ENCODE measurements around the gene PTPRE. TPM values are rescaled to one million over a fixed set of nuclear protein-coding genes. Genes with fewer than 3 reads are reported as not detected.

PTPRE gene
- total and polyA plus RNA-seq, 10 of the 15 experiments (the other 5 are each of a cell fraction or from before 2014, with no cell fraction given), result 2.9 to 7.6 (median 5.8) TPM

GRCh38 chr10:128047351-128047750 lies 140.4 kb downstream of the PTPRE start (continued):
- TF ChIP-seq KDM1A (IDR thresholded peaks at IDR 0.05; ENCODE audit: borderline replicate concordance), result no peak
- no peak for TF ChIP-seq IRF3 (IDR thresholded peaks at IDR 0.05)
- no peak for TF ChIP-seq NFIC (IDR thresholded peaks at IDR 0.05; ENCODE audit: low read depth, low read length)
- TF ChIP-seq ZNF24 (IDR thresholded peaks at IDR 0.05), result no peak
- TF ChIP-seq ATF7 (IDR thresholded peaks at IDR 0.05; ENCODE audit: low read depth), result no peak
- no peak for TF ChIP-seq E4F1 (IDR thresholded peaks at IDR 0.05; ENCODE audit: borderline replicate concordance, partially characterized antibody)
- TF ChIP-seq USF1 (IDR thresholded peaks at IDR 0.05; ENCODE audit: borderline replicate concordance, extremely low read length, insufficient read depth, low read depth, low read length), result no peak
- no peak for TF ChIP-seq ZBTB33 (IDR thresholded peaks at IDR 0.05)
- no peak for TF ChIP-seq EZH2 (IDR thresholded peaks at IDR 0.05; ENCODE audit: borderline replicate concordance, control insufficient read depth, low read depth, low read length)
- TF ChIP-seq HCFC1 (IDR thresholded peaks at IDR 0.05; ENCODE audit: low read length), result no peak
- no peak for TF ChIP-seq CHD4 (IDR thresholded peaks at IDR 0.05)
- no peak for TF ChIP-seq MYB (IDR thresholded peaks at IDR 0.05; ENCODE audit: borderline replicate concordance, low read depth, low read length)
- TF ChIP-seq SMARCA5 (IDR thresholded peaks at IDR 0.05), result no peak
- TF ChIP-seq DPF2 (IDR thresholded peaks at IDR 0.05), result no peak
- peak; percentile 75 for TF ChIP-seq MXI1 (IDR thresholded peaks at IDR 0.05; ENCODE audit: low read depth, low read length)
- no peak for TF ChIP-seq RAD51 (IDR thresholded peaks at IDR 0.05)
- TF ChIP-seq FOS (IDR thresholded peaks at IDR 0.05; ENCODE audit: borderline replicate concordance, extremely low read depth, insufficient read length), result no peak
- TF ChIP-seq PML (IDR thresholded peaks at IDR 0.05; ENCODE audit: low read length), result no peak
- no peak for TF ChIP-seq MYC (IDR thresholded peaks at IDR 0.05; ENCODE audit: insufficient read depth, insufficient read length, insufficient replicate concordance, low read length, severe bottlenecking)
- TF ChIP-seq SUZ12 (IDR thresholded peaks at IDR 0.05; ENCODE audit: unreplicated experiment), result no peak
- no peak for TF ChIP-seq CBFB (IDR thresholded peaks at IDR 0.05; ENCODE audit: low read depth)
- TF ChIP-seq IKZF2 (IDR thresholded peaks at IDR 0.05), result no peak
- TF ChIP-seq BACH1 (IDR thresholded peaks at IDR 0.05; ENCODE audit: borderline replicate concordance), result no peak
- 0 out of 2 replicates have a peak, but pooled peaks have one; percentile 4 for TF ChIP-seq SMC3 (IDR thresholded peaks at IDR 0.05; ENCODE audit: borderline replicate concordance, low read length)
- TF ChIP-seq RBBP5 (conservative IDR thresholded peaks at IDR 0.05), result no peak
- no peak for TF ChIP-seq ATF3 (IDR thresholded peaks at IDR 0.05; ENCODE audit: borderline replicate concordance, extremely low read depth, low read depth, low read length)
- TF ChIP-seq ZNF217 (IDR thresholded peaks at IDR 0.05), result no peak
- peak; percentile 65; the same call in 1 of the 2 replicates for TF ChIP-seq RCOR1 (conservative IDR thresholded peaks at IDR 0.05; ENCODE audit: low read depth, low read length)
